Activated CD4-positive, alpha-beta memory T cell treated with anti-CD3 and anti-CD28 coated beads for 36 hours (primary cell): ENCODE measurements around the gene RNF2. TPM values are rescaled to one million over a fixed set of nuclear protein-coding genes. Genes with fewer than 3 reads are reported as not detected.

Experiments used
- CTCF ChIA-PET: fragments of 350-600 bp; sonication (Branson Sonifier 250); formaldehyde crosslinking; loops from one replicate; lab custom pipeline; 2021; ENCODE audit warnings: antibody characterized with exemption, inconsistent platforms; lab: Charles Lee
- POLR2A ChIA-PET: fragments of 350-600 bp; sonication (Branson Sonifier 250); formaldehyde crosslinking; loops from one replicate; lab custom pipeline; 2021; ENCODE audit warnings: antibody characterized with exemption; lab: Charles Lee
- DNase-seq: peaks from one replicate; pipeline ENCODE4 v3.0.0-alpha.2; 2020
- H3K27ac Mint-ChIP-seq: one replicate; pipeline ENCODE4 v1.8.0; 2021; ENCODE audit warnings: mixed read lengths
- H3K27me3 Mint-ChIP-seq: one replicate; pipeline ENCODE4 v1.8.0; 2021; ENCODE audit warnings: mixed read lengths
- H3K36me3 Mint-ChIP-seq: one replicate; pipeline ENCODE4 v1.8.0; 2021; ENCODE audit warnings: mixed read lengths
- H3K4me1 Mint-ChIP-seq: one replicate; pipeline ENCODE4 v1.8.0; 2021; ENCODE audit warnings: low read depth, mixed read lengths
- H3K4me3 Mint-ChIP-seq: one replicate; pipeline ENCODE4 v1.8.0; 2021; ENCODE audit warnings: mild to moderate bottlenecking, mixed read lengths
- H3K9me3 Mint-ChIP-seq: one replicate; pipeline ENCODE4 v1.8.0; 2021; ENCODE audit warnings: mixed read lengths
- intact Hi-C: fragments of 100-400 bp; cut with micrococcal nuclease; formaldehyde crosslinking; loops from one replicate; pipeline ENCODE4 v1.15.1; 2023
- total RNA-seq, 2 experiments: library from RNA; stranded (reverse); gene quantifications; one replicate each; pipeline ENCODE4 v1.2.3, GENCODE V29; 2021

Gene RNF2
- total RNA-seq, 2 experiments from 2014 or later = 20.7 to 21.2 TPM

DNA sequence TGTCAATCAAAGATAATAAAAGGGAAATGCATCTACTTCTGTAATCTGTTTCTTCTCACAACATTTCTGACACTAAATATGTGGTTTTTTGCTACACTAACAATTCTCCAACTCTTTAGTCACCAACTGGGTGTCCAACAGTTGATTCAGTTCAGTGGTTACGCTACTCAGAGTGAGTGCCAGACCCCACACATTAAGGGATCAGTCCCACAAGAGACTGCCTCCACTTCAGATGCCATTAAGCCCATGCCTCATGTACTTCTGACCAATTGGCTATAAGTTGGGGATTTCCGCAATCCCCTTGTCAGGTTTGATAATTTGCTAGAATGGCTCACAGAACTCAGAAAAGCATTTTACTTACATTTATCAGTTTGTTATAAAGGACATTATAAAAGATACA, 28.4 kb downstream of the RNF2 start:
- POLR2A ChIA-PET = no interaction called here
- CTCF ChIA-PET = no interaction called here
- H3K4me1 Mint-ChIP-seq = peaks cover 32% of the 10 kb centered on the region
- H3K36me3 Mint-ChIP-seq = peaks cover 5% of the 10 kb centered on the region
- H3K27ac Mint-ChIP-seq = no peak overlapping the region
- intact Hi-C loops = no loop called here
- no peaks in the 10 kb centered on the region for H3K9me3 Mint-ChIP-seq
- H3K27me3 Mint-ChIP-seq = no peaks in the 10 kb centered on the region
- H3K4me3 Mint-ChIP-seq = no peak overlapping the region
- no peak for DNase-seq

DNA sequence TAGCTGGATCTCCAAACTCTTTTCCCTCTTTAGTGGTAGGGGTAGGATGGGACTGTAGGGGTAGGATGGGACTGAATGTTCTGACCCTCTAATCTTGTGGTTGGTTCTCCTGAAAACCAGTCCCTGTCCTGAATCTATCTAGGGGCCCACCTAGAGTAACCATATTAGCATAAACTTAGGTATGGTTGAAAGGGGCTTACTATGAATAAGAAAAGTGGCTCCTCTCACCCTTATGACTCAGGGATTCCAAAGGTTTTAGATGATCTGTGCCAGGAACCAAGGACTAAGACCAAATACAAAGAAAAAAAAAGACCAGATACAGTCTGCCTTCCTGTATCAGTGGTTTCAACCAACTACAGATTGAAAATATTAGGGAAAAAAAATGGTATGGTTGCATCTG, 28.9 kb downstream of the RNF2 start:
- Mint-ChIP-seq H3K36me3 (peaks cover 5% of the 10 kb centered on the region), H3K27ac (no peak overlapping the region)

DNA sequence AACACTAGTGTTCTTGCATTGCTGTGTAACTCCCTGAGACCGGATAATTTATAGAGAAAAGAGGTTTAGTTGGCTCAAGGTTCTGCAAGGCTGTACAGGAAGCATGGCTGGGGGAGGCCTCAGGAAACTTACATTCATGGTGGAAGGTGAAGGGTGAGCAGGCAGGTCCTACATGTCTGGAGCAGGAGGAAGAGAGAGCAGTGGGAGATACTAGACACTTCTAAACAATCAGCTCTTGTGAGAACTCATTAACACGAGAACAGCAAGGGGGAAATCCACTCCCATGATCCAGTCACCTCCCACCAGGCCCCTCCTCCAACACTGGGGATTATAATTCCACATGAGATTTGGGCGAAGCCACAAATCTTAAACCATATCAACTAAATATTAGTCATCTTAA, 30.1 kb downstream of the RNF2 start:
- ChIA-PET POLR2A (no interaction called here), CTCF (interaction anchor here (0.7 kb wide), 1 partner anchor 60 kb away, joined by 3 read pairs; no protein-coding TSS in a partner anchor)
- no peak overlapping the region for H3K27ac Mint-ChIP-seq
- H3K27me3 Mint-ChIP-seq = no peaks in the 10 kb centered on the region
- no peak for DNase-seq
- H3K9me3 Mint-ChIP-seq = no peaks in the 10 kb centered on the region
- H3K4me3 Mint-ChIP-seq = no peak overlapping the region
- H3K4me1 Mint-ChIP-seq = peaks cover 35% of the 10 kb centered on the region
- intact Hi-C loops = no loop called here
- H3K36me3 Mint-ChIP-seq = peaks cover 5% of the 10 kb centered on the region

More for the DNA sequence above, 28.9 kb downstream of the RNF2 start:
- ChIA-PET POLR2A (no interaction called here), CTCF (no interaction called here)
- Mint-ChIP-seq H3K4me1 (peaks cover 30% of the 10 kb centered on the region), H3K9me3 (no peaks in the 10 kb centered on the region), H3K27me3 (no peaks in the 10 kb centered on the region), H3K4me3 (no peak overlapping the region)
- intact Hi-C loops = no loop called here
- no peak for DNase-seq

GRCh38 chr1:185077374-185077773, 32.0 kb downstream of the RNF2 start:
- intact Hi-C loops = no loop called here
- H3K9me3 Mint-ChIP-seq = no peaks in the 10 kb centered on the region
- H3K4me3 Mint-ChIP-seq = no peak overlapping the region
- no peaks in the 10 kb centered on the region for H3K27me3 Mint-ChIP-seq
- ChIA-PET POLR2A (no interaction called here), CTCF (no interaction called here)
- peaks cover 4% of the 10 kb centered on the region for H3K36me3 Mint-ChIP-seq
- no peak overlapping the region for H3K27ac Mint-ChIP-seq
- H3K4me1 Mint-ChIP-seq = peaks cover 26% of the 10 kb centered on the region
- DNase-seq = no peak

GRCh38 chr1:185080422-185080821, 35.1 kb downstream of the RNF2 start:
- Mint-ChIP-seq H3K9me3 (no peaks in the 10 kb centered on the region), H3K36me3 (peaks cover 4% of the 10 kb centered on the region), H3K4me3 (no peak overlapping the region), H3K4me1 (peaks cover 22% of the 10 kb centered on the region), H3K27ac (no peak overlapping the region), H3K27me3 (no peaks in the 10 kb centered on the region)
- CTCF ChIA-PET = no interaction called here
- DNase-seq = no peak
- POLR2A ChIA-PET = no interaction called here
- intact Hi-C loops = loop anchor here (10.0 kb wide), 1 partner anchor 86 kb away; no protein-coding TSS in a partner anchor

GRCh38 chr1:185083818-185084217, 38.5 kb downstream of the RNF2 start:
- Mint-ChIP-seq H3K27ac (no peak overlapping the region), H3K9me3 (no peaks in the 10 kb centered on the region), H3K4me1 (peaks cover 21% of the 10 kb centered on the region), H3K36me3 (peaks cover 14% of the 10 kb centered on the region), H3K4me3 (no peak overlapping the region), H3K27me3 (no peaks in the 10 kb centered on the region)
- ChIA-PET CTCF (no interaction called here), POLR2A (no interaction called here)
- no peak for DNase-seq
- intact Hi-C loops = loop anchor here (10.0 kb wide), 1 partner anchor 89 kb away; no protein-coding TSS in a partner anchor

- H3K27ac Mint-ChIP-seq = no peak overlapping the region
- ChIA-PET CTCF (no interaction called here), POLR2A (no interaction called here)
- no peaks in the 10 kb centered on the region for H3K9me3 Mint-ChIP-seq
- DNase-seq = no peak
- H3K4me3 Mint-ChIP-seq = no peak overlapping the region
- H3K4me1 Mint-ChIP-seq = peaks cover 13% of the 10 kb centered on the region
- intact Hi-C loops = loop anchor here (10.0 kb wide), 1 partner anchor 92 kb away; no protein-coding TSS in a partner anchor
- peaks cover 17% of the 10 kb centered on the region for H3K36me3 Mint-ChIP-seq
- no peaks in the 10 kb centered on the region for H3K27me3 Mint-ChIP-seq
Observed at GRCh38 chr1:185087101-185087500, 41.7 kb downstream of the RNF2 start.

DNA sequence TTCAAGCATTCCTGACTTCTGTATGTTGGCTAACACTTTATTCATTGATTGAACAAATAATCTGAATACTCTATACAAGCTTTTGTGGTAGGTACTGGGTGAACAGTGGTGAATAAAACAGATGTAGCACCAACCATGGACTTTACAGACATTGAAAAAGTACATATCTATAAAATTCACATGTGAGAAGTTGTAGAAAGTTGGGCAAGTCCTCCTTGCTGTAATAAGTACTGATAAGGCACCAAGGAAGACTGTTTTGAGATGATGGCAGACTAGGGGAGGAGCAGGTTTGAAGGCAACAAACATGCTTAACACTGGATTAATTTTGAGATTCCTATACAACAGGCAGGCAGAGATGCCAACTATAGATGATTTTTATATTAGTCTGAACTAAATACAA, 42.4 kb downstream of the RNF2 start:
- H3K27ac Mint-ChIP-seq = no peak overlapping the region
- peaks cover 17% of the 10 kb centered on the region for H3K36me3 Mint-ChIP-seq
- CTCF ChIA-PET = no interaction called here
- H3K4me3 Mint-ChIP-seq = no peak overlapping the region
- H3K27me3 Mint-ChIP-seq = no peaks in the 10 kb centered on the region
- POLR2A ChIA-PET = no interaction called here
- intact Hi-C loops = loop anchor here (10.0 kb wide), 1 partner anchor 93 kb away; no protein-coding TSS in a partner anchor
- H3K4me1 Mint-ChIP-seq = peaks cover 13% of the 10 kb centered on the region
- no peaks in the 10 kb centered on the region for H3K9me3 Mint-ChIP-seq
- no peak for DNase-seq

DNA sequence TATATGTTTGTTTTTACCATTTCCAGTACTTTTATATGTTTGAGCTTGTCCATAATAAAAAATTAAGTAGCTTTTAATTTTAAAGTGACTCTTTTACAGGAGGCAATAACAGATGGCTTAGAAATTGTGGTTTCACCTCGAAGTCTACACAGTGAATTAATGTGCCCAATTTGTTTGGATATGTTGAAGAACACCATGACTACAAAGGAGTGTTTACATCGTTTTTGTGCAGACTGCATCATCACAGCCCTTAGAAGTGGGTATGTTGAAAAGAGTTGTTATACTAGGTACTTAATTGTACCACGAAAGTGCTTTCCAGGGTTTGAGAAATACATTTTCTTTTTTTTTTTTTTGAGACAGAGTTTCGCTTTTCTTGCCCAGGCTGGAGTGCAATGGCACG, 46.1 kb downstream of the RNF2 start:
- DNase-seq = no peak
- CTCF ChIA-PET = no interaction called here

GRCh38 chr1:185094761-185095160, 49.4 kb downstream of the RNF2 start:
- Mint-ChIP-seq H3K9me3 (no peaks in the 10 kb centered on the region), H3K4me1 (no peaks in the 10 kb centered on the region), H3K27me3 (no peaks in the 10 kb centered on the region), H3K4me3 (no peak overlapping the region), H3K27ac (no peak overlapping the region), H3K36me3 (peaks cover 31% of the 10 kb centered on the region)
- ChIA-PET CTCF (no interaction called here), POLR2A (no interaction called here)
- intact Hi-C loops = no loop called here
- no peak for DNase-seq

More for the DNA sequence above, 46.1 kb downstream of the RNF2 start:
- Mint-ChIP-seq H3K27me3 (no peaks in the 10 kb centered on the region), H3K36me3 (peaks cover 30% of the 10 kb centered on the region), H3K4me1 (peaks cover under 1% of the 10 kb centered on the region), H3K27ac (no peak overlapping the region), H3K9me3 (no peaks in the 10 kb centered on the region), H3K4me3 (no peak overlapping the region)
- POLR2A ChIA-PET = no interaction called here
- intact Hi-C loops = no loop called here

DNA sequence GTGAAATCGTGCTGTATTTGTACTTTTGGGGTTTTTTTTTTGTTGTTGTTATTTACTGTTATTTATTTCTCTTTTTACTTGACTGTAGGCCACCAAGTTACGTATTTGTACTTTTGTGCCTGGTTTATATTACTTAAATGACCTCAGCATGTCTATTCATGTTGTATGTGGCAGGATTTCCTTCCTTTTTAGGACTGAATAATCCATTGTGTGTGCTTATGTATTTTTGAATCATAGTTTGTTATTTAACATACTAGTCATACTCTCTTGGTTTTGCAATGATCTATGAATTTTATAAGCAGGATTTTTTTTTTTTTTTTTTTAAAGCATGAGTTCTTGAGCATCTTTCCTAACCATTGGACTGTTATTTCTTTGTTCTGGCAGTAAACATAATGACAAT, 51.2 kb downstream of the RNF2 start:
- no peaks in the 10 kb centered on the region for H3K27me3 Mint-ChIP-seq
- no peak overlapping the region for H3K27ac Mint-ChIP-seq
- POLR2A ChIA-PET = no interaction called here
- no peak overlapping the region for H3K4me3 Mint-ChIP-seq
- CTCF ChIA-PET = no interaction called here
- no peaks in the 10 kb centered on the region for H3K9me3 Mint-ChIP-seq
- H3K36me3 Mint-ChIP-seq = peaks cover 43% of the 10 kb centered on the region
- H3K4me1 Mint-ChIP-seq = no peaks in the 10 kb centered on the region
- DNase-seq = no peak
- intact Hi-C loops = no loop called here

GRCh38 chr1:185104083-185104482, 58.7 kb downstream of the RNF2 start:
- Mint-ChIP-seq H3K9me3 (peaks cover 29% of the 10 kb centered on the region), H3K27ac (no peak overlapping the region), H3K4me3 (no peak overlapping the region), H3K36me3 (peaks cover 43% of the 10 kb centered on the region), H3K4me1 (no peaks in the 10 kb centered on the region), H3K27me3 (no peaks in the 10 kb centered on the region)
- no peak for DNase-seq
- ChIA-PET CTCF (no interaction called here), POLR2A (no interaction called here)
- intact Hi-C loops = no loop called here

GRCh38 chr1:185105121-185105520, 59.8 kb downstream of the RNF2 start:
- no peak overlapping the region for H3K27ac Mint-ChIP-seq
- ChIA-PET CTCF (no interaction called here), POLR2A (no interaction called here)
- intact Hi-C loops = no loop called here
- no peak overlapping the region for H3K4me3 Mint-ChIP-seq
- H3K9me3 Mint-ChIP-seq = peaks cover 39% of the 10 kb centered on the region
- H3K36me3 Mint-ChIP-seq = peaks cover 38% of the 10 kb centered on the region
- no peaks in the 10 kb centered on the region for H3K4me1 Mint-ChIP-seq
- no peaks in the 10 kb centered on the region for H3K27me3 Mint-ChIP-seq
- no peak for DNase-seq
